Measurements from ENCODE around the gene SLC6A6. TPM values are rescaled to one million over a fixed set of nuclear protein-coding genes. Genes with fewer than 3 reads are reported as not detected.

Gene SLC6A6
- total and polyA plus RNA-seq, 8 donors: 2.1 to 11.6 (median 3.4) TPM

DNA sequence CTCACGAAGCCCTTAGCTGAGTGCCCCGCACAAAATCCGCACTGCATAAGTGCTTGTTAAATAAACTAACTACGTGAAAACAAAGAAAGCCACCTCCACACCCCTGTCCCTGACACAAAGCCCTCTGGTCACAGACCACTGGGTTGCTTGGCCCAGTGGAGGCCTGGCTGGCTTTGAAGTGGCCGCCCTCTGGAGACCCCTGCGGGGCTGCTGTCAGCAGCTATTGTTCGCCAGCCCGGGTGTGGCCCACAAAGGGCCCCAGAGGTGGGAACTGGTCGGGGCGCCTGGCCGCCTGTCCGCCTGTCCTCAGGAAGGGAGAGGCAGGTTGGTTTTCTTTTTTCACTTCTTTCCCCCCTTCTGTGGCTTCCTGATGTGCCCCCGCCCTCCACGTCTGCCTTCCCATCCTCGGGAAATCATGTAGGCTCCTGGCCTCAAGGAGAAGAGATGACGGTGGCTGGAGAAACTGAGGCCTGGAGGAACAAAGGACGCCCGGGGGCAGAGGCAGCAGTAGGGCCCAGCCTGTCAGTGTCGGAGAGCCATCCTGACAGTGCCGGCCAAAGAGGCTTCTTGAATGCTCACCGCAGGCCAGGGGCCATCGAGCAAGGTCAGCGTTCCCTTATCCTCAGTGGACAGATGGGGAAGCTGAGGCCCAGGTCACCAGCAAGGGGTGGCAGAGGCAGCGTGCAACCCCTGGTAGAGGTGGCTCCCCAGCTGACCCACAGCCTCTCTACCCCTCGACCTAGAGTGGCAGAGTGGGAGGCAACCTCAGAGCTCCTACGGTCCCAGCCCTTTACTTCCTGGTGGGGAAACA lies 61.1 kb downstream of the SLC6A6 start:
- WGBS, 2 donors: 85% methylated on average over 24 to 26 of the region's 26 CpGs
- FAIRE-seq (no peak), ATAC-seq (no peak), DNase-seq (no peak)
- no peaks in the 10 kb centered on the region for H3K36me3 ChIP-seq
- intact Hi-C loops (cut with DNase I): loop anchor here in 1 of 3 donors (5.0 to 10.0 kb wide), 3 partner anchors 201 to 569 kb away; no protein-coding TSS in a partner anchor
- H3K27ac ChIP-seq: no peak overlapping the region
- peaks cover 0 to 18% (median 0%) of the 10 kb centered on the region in 3 donors for H3K4me1 ChIP-seq
- TF ChIP-seq, protein P1, sequence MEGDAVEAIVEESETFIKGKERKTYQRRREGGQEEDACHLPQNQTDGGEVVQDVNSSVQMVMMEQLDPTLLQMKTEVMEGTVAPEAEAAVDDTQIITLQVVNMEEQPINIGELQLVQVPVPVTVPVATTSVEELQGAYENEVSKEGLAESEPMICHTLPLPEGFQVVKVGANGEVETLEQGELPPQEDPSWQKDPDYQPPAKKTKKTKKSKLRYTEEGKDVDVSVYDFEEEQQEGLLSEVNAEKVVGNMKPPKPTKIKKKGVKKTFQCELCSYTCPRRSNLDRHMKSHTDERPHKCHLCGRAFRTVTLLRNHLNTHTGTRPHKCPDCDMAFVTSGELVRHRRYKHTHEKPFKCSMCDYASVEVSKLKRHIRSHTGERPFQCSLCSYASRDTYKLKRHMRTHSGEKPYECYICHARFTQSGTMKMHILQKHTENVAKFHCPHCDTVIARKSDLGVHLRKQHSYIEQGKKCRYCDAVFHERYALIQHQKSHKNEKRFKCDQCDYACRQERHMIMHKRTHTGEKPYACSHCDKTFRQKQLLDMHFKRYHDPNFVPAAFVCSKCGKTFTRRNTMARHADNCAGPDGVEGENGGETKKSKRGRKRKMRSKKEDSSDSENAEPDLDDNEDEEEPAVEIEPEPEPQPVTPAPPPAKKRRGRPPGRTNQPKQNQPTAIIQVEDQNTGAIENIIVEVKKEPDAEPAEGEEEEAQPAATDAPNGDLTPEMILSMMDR (IDR thresholded peaks at IDR 0.05): no peak
- no peaks in the 10 kb centered on the region for H3K27me3 ChIP-seq
- no peak overlapping the region for H3K4me3 ChIP-seq
- H3K9me3 ChIP-seq: no peaks in the 10 kb centered on the region

DNA sequence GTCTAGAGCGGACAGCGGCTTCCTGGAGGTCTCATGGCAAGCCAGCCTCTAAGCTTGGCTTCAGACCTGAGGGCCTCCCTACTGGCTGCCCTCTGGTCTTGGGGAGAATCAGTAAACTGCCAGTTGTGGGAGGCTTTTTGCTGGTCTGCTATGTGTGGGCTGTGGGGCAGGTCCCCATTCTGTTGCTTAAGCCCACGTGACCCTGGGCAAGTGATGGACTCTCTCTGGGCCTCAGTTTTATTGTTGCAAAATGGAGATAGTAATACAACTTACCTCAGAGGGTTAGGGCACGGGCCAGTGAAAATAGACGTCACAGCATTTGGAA lies 61.7 kb downstream of the SLC6A6 start:
- peaks cover 0 to 17% (median 0%) of the 10 kb centered on the region in 3 donors for H3K4me1 ChIP-seq
- intact Hi-C loops (cut with DNase I): loop anchor here in 1 of 3 donors (5.0 to 10.0 kb wide), 3 partner anchors 202 to 569 kb away; no protein-coding TSS in a partner anchor
- H3K9me3 ChIP-seq: no peaks in the 10 kb centered on the region
- no peak overlapping the region for H3K4me3 ChIP-seq
- H3K36me3 ChIP-seq: no peaks in the 10 kb centered on the region
- ATAC-seq (no peak), FAIRE-seq (no peak), DNase-seq (no peak)
- TF ChIP-seq, protein P1 (IDR thresholded peaks at IDR 0.05): no peak
- H3K27ac ChIP-seq: no peak overlapping the region
- no peaks in the 10 kb centered on the region for H3K27me3 ChIP-seq
- 80 to 83% methylated on average over 5 of the region's 5 CpGs for WGBS, 2 donors

DNA sequence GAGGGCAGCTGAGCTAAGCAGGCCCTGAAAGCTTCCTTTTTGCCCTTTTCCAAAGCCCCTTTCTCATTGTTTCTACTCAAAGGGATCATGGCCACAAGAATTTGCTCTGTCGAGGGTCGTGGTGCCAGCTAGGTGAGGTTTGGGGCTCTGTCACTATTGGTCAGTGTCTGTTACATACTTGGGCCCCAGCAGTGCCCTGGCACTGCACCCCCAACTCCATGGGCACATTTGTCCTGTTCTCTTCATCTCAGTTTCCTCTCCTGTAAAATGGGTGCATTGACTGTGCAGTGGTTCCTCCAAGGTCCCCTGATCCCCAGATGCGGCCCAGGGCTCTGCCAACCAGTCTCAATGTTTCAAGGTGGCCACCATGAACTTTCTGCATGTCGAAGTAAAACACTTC lies 62.1 kb downstream of the SLC6A6 start:
- FAIRE-seq: no peak
- H3K36me3 ChIP-seq: no peaks in the 10 kb centered on the region
- no peak for ATAC-seq
- H3K27me3 ChIP-seq: no peaks in the 10 kb centered on the region
- TF ChIP-seq, protein P1 (IDR thresholded peaks at IDR 0.05): no peak
- 75 to 80% methylated on average over 4 of the region's 4 CpGs for WGBS, 2 donors
- no peak overlapping the region for H3K27ac ChIP-seq
- no peak overlapping the region for H3K4me3 ChIP-seq
- intact Hi-C loops (cut with DNase I): loop anchor here in 1 of 3 donors (5.0 to 10.0 kb wide), 3 partner anchors 202 to 570 kb away; no protein-coding TSS in a partner anchor
- peaks cover 0 to 13% (median 0%) of the 10 kb centered on the region in 3 donors for H3K4me1 ChIP-seq
- no peak for DNase-seq
- no peaks in the 10 kb centered on the region for H3K9me3 ChIP-seq

DNA sequence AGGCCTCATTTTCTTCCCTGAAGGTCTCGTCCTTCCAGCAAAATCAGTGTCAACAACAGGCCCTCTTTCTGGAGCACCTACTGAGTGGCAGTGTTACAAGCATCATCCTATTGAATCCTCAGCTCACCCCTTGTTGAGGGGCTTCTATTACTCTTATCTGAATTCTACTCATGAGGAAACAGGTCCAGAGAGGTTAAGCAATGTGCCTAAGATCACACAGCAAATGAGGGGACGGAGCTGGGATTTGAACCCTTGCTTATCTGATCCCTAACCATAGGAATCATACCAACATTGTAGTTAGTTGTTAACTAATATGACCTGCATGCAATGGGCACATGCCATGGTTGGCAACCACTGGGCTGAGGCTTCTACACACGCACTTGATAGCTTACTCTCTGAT lies 63.0 kb downstream of the SLC6A6 start:
- no peaks in the 10 kb centered on the region for H3K9me3 ChIP-seq
- H3K36me3 ChIP-seq: no peaks in the 10 kb centered on the region
- H3K4me1 ChIP-seq: peaks cover 0 to 11% (median 0%) of the 10 kb centered on the region in 3 donors
- no peak for FAIRE-seq
- ATAC-seq: no peak
- H3K4me3 ChIP-seq: no peak overlapping the region
- no peak overlapping the region for H3K27ac ChIP-seq
- peak in 1 of 6 donors; percentile 8 for DNase-seq
- intact Hi-C loops (cut with DNase I): loop anchor here in 2 of 3 donors (5.0 to 10.0 kb wide), 3 partner anchors 261 to 571 kb away; no protein-coding TSS in a partner anchor
- H3K27me3 ChIP-seq: no peaks in the 10 kb centered on the region
- TF ChIP-seq, protein P1 (IDR thresholded peaks at IDR 0.05): no peak
- 81 to 86% methylated on average over 3 of the region's 3 CpGs for WGBS, 2 donors

Measured in pancreas (tissue), 10 donors.